Gastroesophageal sphincter (tissue), 4 donors: ENCODE results near the gene HS6ST2. TPM values are rescaled to one million over a fixed set of nuclear protein-coding genes. Genes with fewer than 3 reads are reported as not detected.

Experiments
- ATAC-seq: fragments of 150-250 bp; one replicate; pipeline ENCODE4 v1.9.1; 2016; ENCODE audit warnings: mild to moderate bottlenecking, moderate library complexity
- H3K27ac ChIP-seq, 4 donors: fragments of 200-600 bp; sonication (generic) in 3 of 4; 1 replicate in 3 of 4; 2 replicates in 1 of 4; pipeline ENCODE4 v1.5.1; 2016 to 2019
- H3K27me3 ChIP-seq: fragments of 200-600 bp; sonication (generic); one replicate; pipeline ENCODE4 v1.5.1; 2019
- H3K36me3 ChIP-seq, 2 donors: fragments of 200-600 bp; sonication (generic); one replicate each; pipeline ENCODE4 v1.5.1; 2019; ENCODE audit warnings: control low read depth in 1 of 2
- H3K4me1 ChIP-seq, 3 donors: fragments of 200-600 bp; sonication (generic); 1 replicate in 2 of 3; 2 replicates in 1 of 3; pipeline ENCODE4 v1.5.1; 2016 to 2019; ENCODE audit warnings: control low read depth in 2 of 3
- H3K4me3 ChIP-seq, 2 donors: fragments of 200-600 bp; sonication (generic); one replicate each; pipeline ENCODE4 v1.5.1; 2019; ENCODE audit warnings: mild to moderate bottlenecking in 1 of 2, moderate library complexity in 1 of 2
- H3K9me3 ChIP-seq, 3 donors: fragments of 200-600 bp; sonication (generic); one replicate each; pipeline ENCODE4 v1.5.1; 2017 to 2019; ENCODE audit warnings: control low read depth in 2 of 3
- EP300 ChIP-seq: sonication (generic); formaldehyde crosslinking; IDR thresholded peaks from one replicate; pipeline ENCODE4 v1.6.1; 2017; ENCODE audit warnings: antibody characterized with exemption, mild to moderate bottlenecking
- POLR2A ChIP-seq, 2 donors: fragments of 450-650 bp; IDR thresholded peaks; one replicate each; pipeline ENCODE4 v1.6.1; 2017; ENCODE audit warnings: antibody characterized with exemption in 2 of 2, mild to moderate bottlenecking in 2 of 2, moderate library complexity in 1 of 2
- POLR2AphosphoS5 ChIP-seq: sonication (generic); formaldehyde crosslinking; IDR thresholded peaks from one replicate; pipeline ENCODE4 v1.6.1; 2017; ENCODE audit warnings: antibody characterized with exemption
- WGBS, 2 donors: methylation state at CpG; one replicate each; pipeline ENCODE4 v1.1.5; 2018; ENCODE audit warnings: low coverage in 1 of 2; 5-methylcytosine and 5-hydroxymethylcytosine counted together
- total RNA-seq, 4 donors: library from RNA; depleted of rRNA; stranded (reverse); fragments of >200 nt; gene quantifications; one replicate each; pipeline ENCODE4 v1.1.0, GENCODE V29; 2016
- TF ChIP-seq, protein P1 (sequence below), 4 experiments: fragments of 200-600 bp in 2 of 4; fragments of 450-650 bp in 2 of 4; sonication (generic) in 1 of 4; IDR thresholded peaks; one replicate each; pipeline ENCODE4 v1.5.1; 2017 to 2019; ENCODE audit warnings: antibody characterized with exemption in 4 of 4, mild to moderate bottlenecking in 2 of 4, moderate library complexity in 2 of 4

HS6ST2 gene
- total RNA-seq, 4 donors from 2014 or later = 0.08 to 1.9 (median 0.22) TPM

DNA sequence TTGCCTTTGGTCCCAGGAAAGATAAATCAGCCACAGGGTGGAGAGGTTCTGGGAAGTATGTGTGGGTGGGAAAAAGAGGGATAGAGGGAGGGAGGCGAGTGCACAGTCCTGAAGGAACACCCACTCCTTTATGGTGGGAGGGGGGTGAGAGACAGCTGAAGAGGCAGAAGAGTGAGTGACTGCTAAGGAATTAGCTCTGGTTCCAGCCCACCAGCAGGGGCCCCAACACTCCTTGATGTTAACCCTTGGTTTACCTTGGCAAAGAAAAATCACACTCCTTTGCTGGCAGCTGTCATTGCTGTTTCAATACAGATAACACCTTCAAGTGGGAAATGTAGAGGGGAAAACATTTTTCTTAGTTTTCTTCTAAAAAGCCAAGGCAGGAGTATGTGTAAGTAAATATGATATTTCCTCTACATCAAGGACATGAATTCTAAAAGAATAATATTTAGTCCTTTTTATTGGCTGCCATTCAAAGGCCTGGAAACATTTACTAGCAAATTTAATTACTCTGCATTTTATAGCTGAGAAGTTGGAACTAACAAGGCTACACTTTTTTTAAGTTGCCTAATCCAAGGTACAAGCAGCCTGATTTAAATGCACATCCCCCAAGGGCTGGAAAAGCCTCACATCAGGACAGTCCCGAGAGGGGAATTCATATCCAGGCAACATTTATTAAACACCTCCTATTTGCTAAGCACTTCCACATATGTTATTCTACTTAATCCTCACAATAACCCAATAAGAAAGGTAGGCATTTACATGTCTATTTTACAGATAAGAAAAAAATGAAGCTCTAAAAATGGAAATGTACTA is 81.7 kb downstream of the HS6ST2 start:
- Histone ChIP-seq H3K4me1 (no peaks in the 10 kb centered on the region), H3K27me3 (no peaks in the 10 kb centered on the region), H3K9me3 (no peaks in the 10 kb centered on the region), H3K27ac (no peak overlapping the region), H3K4me3 (no peak overlapping the region), H3K36me3 (no peaks in the 10 kb centered on the region)
- ATAC-seq = no peak
- 0 to 40% methylated on average over 1 to 2 of the region's 2 CpGs for WGBS, 2 donors
- TF ChIP-seq POLR2AphosphoS5 (no peak), EP300 (no peak), POLR2A (IDR thresholded peaks at IDR 0.05) (no peak)
- TF ChIP-seq, protein P1, sequence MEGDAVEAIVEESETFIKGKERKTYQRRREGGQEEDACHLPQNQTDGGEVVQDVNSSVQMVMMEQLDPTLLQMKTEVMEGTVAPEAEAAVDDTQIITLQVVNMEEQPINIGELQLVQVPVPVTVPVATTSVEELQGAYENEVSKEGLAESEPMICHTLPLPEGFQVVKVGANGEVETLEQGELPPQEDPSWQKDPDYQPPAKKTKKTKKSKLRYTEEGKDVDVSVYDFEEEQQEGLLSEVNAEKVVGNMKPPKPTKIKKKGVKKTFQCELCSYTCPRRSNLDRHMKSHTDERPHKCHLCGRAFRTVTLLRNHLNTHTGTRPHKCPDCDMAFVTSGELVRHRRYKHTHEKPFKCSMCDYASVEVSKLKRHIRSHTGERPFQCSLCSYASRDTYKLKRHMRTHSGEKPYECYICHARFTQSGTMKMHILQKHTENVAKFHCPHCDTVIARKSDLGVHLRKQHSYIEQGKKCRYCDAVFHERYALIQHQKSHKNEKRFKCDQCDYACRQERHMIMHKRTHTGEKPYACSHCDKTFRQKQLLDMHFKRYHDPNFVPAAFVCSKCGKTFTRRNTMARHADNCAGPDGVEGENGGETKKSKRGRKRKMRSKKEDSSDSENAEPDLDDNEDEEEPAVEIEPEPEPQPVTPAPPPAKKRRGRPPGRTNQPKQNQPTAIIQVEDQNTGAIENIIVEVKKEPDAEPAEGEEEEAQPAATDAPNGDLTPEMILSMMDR (IDR thresholded peaks at IDR 0.05) = no peak

DNA sequence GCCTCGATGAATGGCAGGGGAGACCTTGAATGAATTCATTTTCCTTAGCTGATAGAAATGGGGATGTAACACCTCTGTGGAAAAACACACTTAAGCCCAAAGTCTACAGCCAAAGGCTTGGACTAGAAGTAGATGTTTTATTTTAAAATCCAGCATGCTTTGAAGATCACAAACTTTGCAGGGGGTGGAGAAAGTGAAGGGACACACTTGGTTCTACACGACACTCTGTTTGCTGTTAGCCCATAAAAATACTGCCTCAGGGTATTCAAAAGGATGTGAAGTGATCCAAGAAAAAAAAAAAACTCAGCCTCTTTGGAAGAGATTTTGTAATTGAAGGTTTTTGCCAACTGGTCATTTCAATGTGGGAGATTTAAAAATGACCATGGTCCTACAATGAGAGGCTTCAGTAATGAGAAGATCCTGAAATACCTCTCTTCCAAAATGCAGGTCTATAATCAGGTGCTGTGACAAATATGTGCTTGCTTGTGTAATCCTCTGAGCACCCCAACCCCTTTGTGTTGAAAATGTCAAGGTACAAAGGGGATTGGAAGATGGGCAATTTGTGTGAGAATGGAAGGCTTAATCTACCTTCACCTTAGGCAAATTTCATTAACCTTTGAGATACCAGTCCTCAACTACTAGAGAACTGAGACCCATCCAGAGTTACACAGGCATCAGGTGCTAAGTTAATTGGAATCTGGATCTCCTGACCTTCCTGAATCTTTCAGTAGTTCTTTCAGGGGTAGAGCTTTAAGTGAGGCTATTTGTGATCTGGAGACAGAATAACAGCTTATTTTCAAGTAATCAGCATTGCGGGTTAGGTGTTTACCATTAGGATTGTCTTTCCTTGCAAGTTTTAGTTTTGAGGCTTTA is 82.5 kb downstream of the HS6ST2 start:
- 0 to 58% methylated on average over 1 to 2 of the region's 3 CpGs for WGBS, 2 donors
- Histone ChIP-seq H3K9me3 (no peaks in the 10 kb centered on the region), H3K27me3 (no peaks in the 10 kb centered on the region), H3K4me1 (no peaks in the 10 kb centered on the region), H3K27ac (no peak overlapping the region), H3K36me3 (no peaks in the 10 kb centered on the region), H3K4me3 (no peak overlapping the region)
- no peak for ATAC-seq
- TF ChIP-seq POLR2AphosphoS5 (no peak), POLR2A (IDR thresholded peaks at IDR 0.05) (no peak), EP300 (no peak)
- TF ChIP-seq, protein P1 (IDR thresholded peaks at IDR 0.05) = no peak

DNA sequence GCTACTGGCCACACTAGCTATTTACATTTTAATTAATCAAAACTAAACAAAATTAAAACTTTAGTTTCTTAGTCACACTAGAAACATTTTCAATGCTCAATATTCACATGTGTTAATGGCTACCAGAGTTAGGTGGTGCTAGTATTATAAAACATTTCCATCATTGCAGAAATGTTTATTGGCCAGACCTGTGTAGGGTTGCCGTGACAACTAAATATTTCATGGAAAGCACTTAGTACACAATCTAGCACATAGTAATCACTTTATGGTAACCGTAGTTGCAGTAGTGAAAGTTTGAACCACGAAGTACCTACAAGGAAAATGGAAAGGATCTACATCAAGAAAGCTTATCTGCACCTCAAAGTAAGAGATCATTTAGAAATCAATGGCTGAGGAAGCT is 95.9 kb downstream of the HS6ST2 start:
- no peak for TF ChIP-seq EP300
- 63 to 81% methylated on average over 3 of the region's 3 CpGs for WGBS, 2 donors
- no peak for ATAC-seq
- Histone ChIP-seq H3K4me3 (no peak overlapping the region), H3K36me3 (no peaks in the 10 kb centered on the region), H3K27ac (no peak overlapping the region), H3K9me3 (no peaks in the 10 kb centered on the region), H3K27me3 (no peaks in the 10 kb centered on the region), H3K4me1 (no peaks in the 10 kb centered on the region)

DNA sequence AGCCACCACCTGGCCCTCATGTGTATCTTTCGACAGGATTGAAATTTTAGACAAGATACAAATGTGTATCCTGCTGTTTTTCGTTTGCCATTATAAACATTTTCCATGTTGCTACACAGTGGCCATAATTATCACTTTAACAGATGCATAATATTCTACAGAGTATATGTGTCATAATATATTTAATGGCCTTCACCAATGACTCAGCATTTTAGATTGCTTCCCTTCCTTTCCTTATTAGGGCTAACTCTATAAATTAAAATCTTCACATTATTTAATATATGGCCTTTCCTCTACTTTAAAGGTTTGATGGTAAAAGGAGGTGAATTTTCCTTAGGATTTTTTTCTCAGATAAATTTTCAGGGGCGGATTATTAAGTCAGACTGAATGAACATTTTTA is 97.4 kb downstream of the HS6ST2 start:
- Histone ChIP-seq H3K36me3 (no peaks in the 10 kb centered on the region), H3K9me3 (no peaks in the 10 kb centered on the region), H3K27me3 (no peaks in the 10 kb centered on the region), H3K4me1 (no peaks in the 10 kb centered on the region), H3K4me3 (no peak overlapping the region), H3K27ac (no peak overlapping the region)
- ATAC-seq = no peak
- WGBS, 2 donors = 46 to 85% methylated on average over 2 to 3 of the region's 3 CpGs
- no peak for TF ChIP-seq POLR2AphosphoS5
- no peak for TF ChIP-seq POLR2A (IDR thresholded peaks at IDR 0.05)
- TF ChIP-seq, protein P1 (IDR thresholded peaks at IDR 0.05) = no peak

DNA sequence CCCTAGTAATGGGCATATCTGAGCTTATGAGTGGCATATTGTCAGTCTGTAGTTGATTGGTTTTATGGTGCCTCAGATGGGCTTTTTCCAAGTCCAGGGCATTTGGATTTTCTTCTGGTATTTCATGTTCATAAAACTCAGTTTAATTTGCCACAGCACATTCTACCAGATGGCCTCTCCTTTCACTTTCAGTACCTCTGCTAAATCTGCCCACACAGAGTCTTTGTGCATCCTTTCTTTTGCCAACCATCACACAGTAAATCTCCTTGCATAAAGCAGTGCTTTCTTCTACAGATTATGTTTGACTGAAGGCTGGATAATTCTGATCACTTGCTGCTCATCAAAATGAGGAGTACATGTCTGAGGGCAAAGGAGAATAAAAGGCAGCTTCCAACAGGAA is 98.2 kb downstream of the HS6ST2 start:
- Histone ChIP-seq H3K4me3 (no peak overlapping the region), H3K9me3 (no peaks in the 10 kb centered on the region), H3K36me3 (no peaks in the 10 kb centered on the region), H3K27ac (no peak overlapping the region), H3K27me3 (no peaks in the 10 kb centered on the region), H3K4me1 (no peaks in the 10 kb centered on the region)
- ATAC-seq = no peak
- TF ChIP-seq EP300 = no peak
- TF ChIP-seq POLR2A (IDR thresholded peaks at IDR 0.05) = no peak
- TF ChIP-seq, protein P1 (IDR thresholded peaks at IDR 0.05) = no peak
- TF ChIP-seq POLR2AphosphoS5 = no peak
